Activated T-cell treated with anti-CD3 and anti-CD28 coated beads, Interleukin-2, amount 50 U/mL, for 72 hours (primary cell): ENCODE data around the gene TTLL7. TPM values are rescaled to one million over a fixed set of nuclear protein-coding genes. Genes with fewer than 3 reads are reported as not detected.
"Not testable (repeated sequence)": the region's sequence is repeated elsewhere in the genome, so short reads cannot be mapped to it uniquely, and the experiment has no call there.

Experiments used
- ATAC-seq, 2 donors: fragments of 150-1000 bp; cut with Tn5 transposase; replicated peaks in 1 of 2; 2 replicates each; pipeline ENCODE4 v1.10.0; 2021; ENCODE audit warnings: moderate library complexity in 2 of 2, mild to moderate bottlenecking in 1 of 2
- DNase-seq, 2 donors: peaks; one replicate each; pipeline ENCODE4 v3.0.0; 2021 to 2022; ENCODE audit warnings: mixed read lengths in 1 of 2
- H3K27ac Mint-ChIP-seq: one replicate; pipeline ENCODE4 v1.8.0; 2022; ENCODE audit warnings: mild to moderate bottlenecking, moderate library complexity, mixed read lengths
- H3K27me3 Mint-ChIP-seq: one replicate; pipeline ENCODE4 v1.8.0; 2022; ENCODE audit warnings: low read depth, mixed read lengths
- H3K36me3 Mint-ChIP-seq, 2 donors: one replicate each; pipeline ENCODE4 v1.8.0; 2022; ENCODE audit warnings: mixed read lengths in 2 of 2, mild to moderate bottlenecking in 1 of 2; ENCODE audit not compliant: insufficient read depth in 2 of 2
- H3K4me1 Mint-ChIP-seq: one replicate; pipeline ENCODE4 v1.8.0; 2022; ENCODE audit warnings: low read depth, mixed read lengths
- H3K4me3 Mint-ChIP-seq, 2 donors: one replicate each; pipeline ENCODE4 v1.8.0; 2022; ENCODE audit warnings: mild to moderate bottlenecking in 2 of 2, mixed read lengths in 2 of 2, moderate library complexity in 2 of 2
- H3K9me3 Mint-ChIP-seq, 2 donors: one replicate each; pipeline ENCODE4 v1.8.0; 2022; ENCODE audit warnings: mixed read lengths in 2 of 2
- total RNA-seq, 2 donors: library from RNA; stranded (reverse); gene quantifications; one replicate each; pipeline ENCODE4 v1.2.3, GENCODE V29; 2022

The TTLL7 gene
- total RNA-seq, 2 donors from 2014 or later = 4.1 to 5.0 TPM

DNA sequence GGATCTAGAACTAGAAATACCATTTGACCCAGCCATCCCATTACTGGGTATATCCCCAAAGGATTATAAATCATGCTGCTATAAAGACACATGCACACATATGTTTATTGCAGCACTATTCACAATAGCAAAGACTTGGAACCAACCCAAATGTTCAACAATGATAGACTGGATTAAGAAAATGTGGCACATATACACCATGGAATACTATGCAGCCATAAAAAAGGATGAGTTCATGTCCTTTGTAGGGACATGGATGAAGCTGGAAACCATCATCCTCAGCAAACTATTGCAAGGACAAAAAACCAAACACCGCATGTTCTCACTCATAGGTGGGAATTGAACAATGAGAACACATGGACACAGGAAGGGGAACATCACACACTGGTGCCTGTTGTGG is 82.8 kb downstream of the TTLL7 start:
- not testable (repeated sequence) for ATAC-seq, H3K4me3 Mint-ChIP-seq, H3K9me3 Mint-ChIP-seq, H3K27ac Mint-ChIP-seq, H3K4me1 Mint-ChIP-seq, DNase-seq, H3K36me3 Mint-ChIP-seq
- peaks cover 22% of the 10 kb centered on the region for H3K27me3 Mint-ChIP-seq

DNA sequence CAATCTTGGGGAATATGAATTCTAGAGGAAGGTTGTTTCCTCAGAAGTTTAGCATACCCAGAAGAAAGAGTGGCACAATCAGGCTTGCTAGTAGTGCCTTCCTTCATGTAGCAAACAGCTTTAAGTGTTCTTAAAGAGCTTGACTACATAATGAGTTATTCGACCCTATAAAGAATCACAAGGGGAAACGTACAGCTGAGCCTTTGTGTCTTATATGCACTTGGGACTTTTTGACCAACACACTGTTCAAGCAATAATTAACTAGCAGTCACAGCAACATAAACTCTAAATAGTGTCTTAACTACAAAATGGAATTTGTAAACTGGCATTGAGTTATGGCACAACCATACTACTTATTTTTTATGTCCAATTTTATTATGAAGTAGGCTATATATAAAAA is 86.1 kb downstream of the TTLL7 start:
- Mint-ChIP-seq H3K9me3 (peaks cover 0 to 3% of the 10 kb centered on the region in 2 donors), H3K4me3 (no peak overlapping the region), H3K4me1 (no peaks in the 10 kb centered on the region), H3K36me3 (peaks cover 0 to 2% of the 10 kb centered on the region in 2 donors), H3K27me3 (peaks cover 30% of the 10 kb centered on the region), H3K27ac (no peak overlapping the region)
- ATAC-seq (no peak), DNase-seq (no peak)

DNA sequence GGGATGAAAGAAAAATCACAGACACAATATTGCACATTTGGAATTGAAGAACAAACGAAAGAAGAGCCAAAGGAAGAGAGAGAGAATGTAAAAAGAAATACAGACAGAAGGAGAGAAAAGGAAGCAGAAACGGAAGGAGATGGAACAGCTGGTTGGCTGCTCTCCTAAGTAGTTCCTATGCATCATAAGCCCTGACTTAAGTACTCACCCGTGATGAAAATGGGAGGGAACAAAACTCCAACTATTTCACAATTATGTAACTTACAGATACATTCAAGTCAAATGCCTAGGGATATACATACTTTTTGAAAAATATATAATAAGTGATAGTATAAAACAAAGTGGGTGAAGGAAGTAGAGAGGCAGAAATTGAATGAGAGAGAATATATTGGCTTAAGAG is 88.5 kb downstream of the TTLL7 start:
- DNase-seq (no peak), ATAC-seq (no peak)
- peaks cover 0 to 2% of the 10 kb centered on the region in 2 donors for H3K36me3 Mint-ChIP-seq
- H3K4me1 Mint-ChIP-seq = no peaks in the 10 kb centered on the region
- peaks cover 40% of the 10 kb centered on the region for H3K27me3 Mint-ChIP-seq
- H3K9me3 Mint-ChIP-seq = peaks cover 0 to 3% of the 10 kb centered on the region in 2 donors
- no peak overlapping the region for H3K4me3 Mint-ChIP-seq
- no peak overlapping the region for H3K27ac Mint-ChIP-seq

DNA sequence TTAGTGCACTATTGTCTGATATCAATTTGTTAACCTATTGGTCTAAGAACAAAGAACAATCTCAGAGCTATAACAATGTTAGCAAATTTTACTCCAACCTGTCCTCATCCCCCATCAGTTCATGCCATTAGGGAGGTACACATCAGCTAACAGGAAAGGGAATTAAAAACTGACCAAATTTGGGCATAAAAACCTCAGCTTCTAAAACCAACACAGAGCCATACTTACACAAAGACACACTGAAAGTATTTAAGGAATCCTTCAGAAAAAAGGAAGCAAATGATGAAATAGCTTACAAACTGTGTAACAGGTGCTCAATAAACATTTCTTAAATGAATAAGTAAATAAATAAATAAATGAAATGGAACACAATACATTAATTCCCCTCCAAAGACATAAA is 89.2 kb downstream of the TTLL7 start:
- Mint-ChIP-seq H3K9me3 (no peaks in the 10 kb centered on the region), H3K27me3 (peaks cover 36% of the 10 kb centered on the region), H3K4me1 (no peaks in the 10 kb centered on the region), H3K36me3 (peaks cover 0 to 2% of the 10 kb centered on the region in 2 donors), H3K27ac (no peak overlapping the region), H3K4me3 (no peak overlapping the region)
- ATAC-seq (no peak), DNase-seq (no peak)

DNA sequence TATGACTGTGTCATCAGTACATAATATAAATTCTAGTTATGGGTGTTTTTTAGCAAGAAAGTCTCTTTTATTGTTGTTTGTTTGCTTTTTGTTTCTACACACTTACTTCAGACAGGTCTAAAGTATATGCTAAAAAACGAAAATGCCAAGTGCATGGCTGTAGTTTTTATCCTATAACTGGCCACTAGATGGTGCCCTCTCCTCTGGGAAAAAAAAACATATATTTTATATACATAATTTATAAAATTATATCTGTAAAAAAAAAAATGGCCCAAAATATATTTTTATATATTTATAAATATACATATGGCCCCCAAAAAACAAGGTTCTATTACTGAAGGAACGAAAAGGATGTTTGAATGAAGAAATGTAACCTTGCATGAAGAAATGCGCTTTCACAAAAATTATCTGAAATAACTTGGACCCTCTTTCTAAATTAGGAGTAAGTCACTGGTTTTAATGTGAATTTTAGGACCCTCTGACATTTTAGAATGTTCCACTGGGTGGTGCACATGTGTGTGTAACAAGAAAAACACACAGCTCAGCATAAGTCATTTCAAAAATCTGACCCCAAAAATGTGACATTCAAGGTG is 93.5 kb downstream of the TTLL7 start:
- DNase-seq = peak; percentile 11 to 12
- no peak overlapping the region for H3K27ac Mint-ChIP-seq
- no peaks in the 10 kb centered on the region for H3K36me3 Mint-ChIP-seq
- H3K27me3 Mint-ChIP-seq = peaks cover 17% of the 10 kb centered on the region
- no peaks in the 10 kb centered on the region for H3K9me3 Mint-ChIP-seq
- ATAC-seq = no peak
- H3K4me3 Mint-ChIP-seq = no peak overlapping the region
- H3K4me1 Mint-ChIP-seq = no peaks in the 10 kb centered on the region

DNA sequence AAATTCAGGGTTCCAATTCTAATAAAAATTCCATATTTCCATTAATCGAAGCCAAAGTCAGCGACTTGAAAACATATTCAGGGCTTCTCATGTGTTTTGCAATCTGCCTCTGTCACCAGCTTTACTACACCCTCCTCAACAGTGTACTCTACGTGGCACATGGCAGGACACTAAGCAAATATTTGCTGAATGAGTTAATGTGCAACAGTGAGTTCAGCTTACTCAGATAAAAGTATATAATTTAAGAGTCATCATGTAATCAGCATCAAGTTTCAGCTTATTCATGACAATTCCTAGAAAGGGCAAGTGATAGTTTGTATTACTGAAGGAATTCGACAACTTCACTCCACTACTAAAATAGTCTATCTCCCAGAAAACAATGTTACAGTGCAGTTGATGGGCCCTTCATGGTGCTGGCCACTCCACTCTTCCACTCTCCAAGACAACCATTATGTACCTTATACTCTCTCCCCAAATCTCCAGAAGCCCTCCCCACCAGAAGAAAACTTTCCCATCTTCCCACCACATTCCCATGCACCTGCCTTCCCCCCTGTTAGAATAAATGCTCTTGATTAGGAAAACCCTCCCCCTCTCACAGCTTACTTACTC is 97.3 kb downstream of the TTLL7 start:
- Mint-ChIP-seq H3K9me3 (no peaks in the 10 kb centered on the region), H3K4me3 (no peak overlapping the region), H3K4me1 (no peaks in the 10 kb centered on the region), H3K27me3 (no peaks in the 10 kb centered on the region), H3K27ac (no peak overlapping the region), H3K36me3 (no peaks in the 10 kb centered on the region)
- ATAC-seq (no peak), DNase-seq (no peak)

DNA sequence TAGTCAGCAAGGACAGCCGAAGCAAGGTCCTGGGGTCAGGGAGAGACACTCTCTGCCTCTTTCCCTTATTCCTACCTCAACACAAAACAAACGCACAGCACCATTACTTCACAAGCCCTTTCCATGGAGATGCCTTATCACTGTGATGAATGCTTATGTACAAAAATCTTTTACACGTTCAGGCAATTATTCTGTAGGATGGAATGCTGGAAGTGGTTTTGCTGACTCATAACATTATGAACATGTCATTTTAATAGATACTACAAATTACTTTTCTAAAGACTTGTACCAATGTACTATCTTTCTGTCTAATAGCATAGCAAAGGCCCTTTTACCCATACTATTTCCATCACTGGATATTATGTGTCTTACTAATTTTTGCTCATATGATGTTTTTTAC is 98.4 kb downstream of the TTLL7 start:
- Mint-ChIP-seq H3K9me3 (no peaks in the 10 kb centered on the region), H3K27me3 (peaks cover 6% of the 10 kb centered on the region), H3K4me3 (no peak overlapping the region), H3K36me3 (no peaks in the 10 kb centered on the region), H3K4me1 (no peaks in the 10 kb centered on the region), H3K27ac (no peak overlapping the region)
- no peak for DNase-seq
- ATAC-seq = no peak

DNA sequence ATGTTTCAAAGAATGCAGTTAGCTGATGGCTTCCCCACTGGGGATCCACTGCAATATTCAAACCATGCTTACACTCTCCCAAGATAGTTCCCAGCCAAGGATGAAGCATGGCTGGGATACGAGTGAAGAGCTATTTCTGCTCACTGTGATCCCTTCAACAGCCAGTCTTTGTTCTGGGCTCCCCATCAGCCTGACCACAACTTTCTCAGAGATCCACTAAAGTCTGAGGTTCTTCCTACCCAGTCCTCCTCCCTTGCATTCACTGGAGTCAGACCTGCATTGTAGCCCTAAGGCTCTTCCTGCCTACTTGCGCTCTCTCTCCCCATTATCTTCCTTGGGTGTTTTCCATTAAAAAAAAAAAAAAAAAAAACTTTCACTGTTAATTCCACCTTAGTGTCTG is 101.4 kb downstream of the TTLL7 start:
- H3K36me3 Mint-ChIP-seq = no peaks in the 10 kb centered on the region
- ATAC-seq (no peak), DNase-seq (no peak)
- no peak overlapping the region for H3K4me3 Mint-ChIP-seq
- H3K9me3 Mint-ChIP-seq = no peaks in the 10 kb centered on the region
- H3K27ac Mint-ChIP-seq = no peak overlapping the region
- H3K27me3 Mint-ChIP-seq = peaks cover 17% of the 10 kb centered on the region
- no peaks in the 10 kb centered on the region for H3K4me1 Mint-ChIP-seq

DNA sequence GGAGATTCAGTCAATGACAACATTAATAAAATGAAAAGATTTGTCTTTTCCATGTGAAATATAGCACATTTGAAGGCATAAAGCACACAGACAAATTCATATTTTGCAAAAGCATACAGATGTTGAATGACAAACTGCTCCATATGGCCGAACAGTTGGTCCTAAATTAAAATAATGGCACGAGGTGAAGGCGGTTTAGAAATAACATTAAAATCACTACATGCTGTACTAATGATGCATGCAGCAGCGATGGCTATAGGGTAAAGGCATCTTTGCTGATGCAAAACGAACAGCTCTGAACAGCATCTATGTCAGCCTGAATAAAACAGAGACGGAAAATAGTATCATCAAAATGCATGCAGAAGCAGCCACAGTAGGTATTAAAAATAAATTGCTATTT is 102.6 kb downstream of the TTLL7 start:
- Mint-ChIP-seq H3K4me1 (no peaks in the 10 kb centered on the region), H3K9me3 (no peaks in the 10 kb centered on the region), H3K36me3 (no peaks in the 10 kb centered on the region), H3K27ac (no peak overlapping the region), H3K27me3 (peaks cover 17% of the 10 kb centered on the region), H3K4me3 (no peak overlapping the region)
- DNase-seq (no peak), ATAC-seq (no peak)

DNA sequence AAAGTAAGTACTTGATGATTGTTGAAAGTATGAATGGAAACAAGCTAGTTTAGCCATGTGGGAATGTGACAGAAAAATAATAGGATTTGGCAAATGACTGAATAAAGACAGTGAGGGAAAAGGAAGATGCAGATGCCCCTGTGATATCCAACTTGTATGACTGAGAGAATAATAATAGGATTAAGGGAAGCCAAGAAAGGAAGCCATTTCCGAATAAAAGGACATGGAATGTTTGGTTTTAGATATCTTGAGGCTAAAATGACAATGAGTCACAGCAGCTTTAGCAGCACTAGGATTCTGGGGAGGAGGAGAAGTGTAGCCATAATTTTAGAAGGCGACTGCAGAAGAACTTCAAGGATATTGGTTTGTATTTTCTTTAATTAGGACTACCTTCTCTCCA is 109.2 kb downstream of the TTLL7 start:
- Mint-ChIP-seq H3K9me3 (peaks cover 5 to 8% of the 10 kb centered on the region in 2 donors), H3K27ac (no peak overlapping the region), H3K4me3 (no peak overlapping the region), H3K4me1 (no peaks in the 10 kb centered on the region), H3K27me3 (peaks cover 7% of the 10 kb centered on the region), H3K36me3 (peaks cover 3 to 4% of the 10 kb centered on the region in 2 donors)
- DNase-seq (no peak), ATAC-seq (no peak)

DNA sequence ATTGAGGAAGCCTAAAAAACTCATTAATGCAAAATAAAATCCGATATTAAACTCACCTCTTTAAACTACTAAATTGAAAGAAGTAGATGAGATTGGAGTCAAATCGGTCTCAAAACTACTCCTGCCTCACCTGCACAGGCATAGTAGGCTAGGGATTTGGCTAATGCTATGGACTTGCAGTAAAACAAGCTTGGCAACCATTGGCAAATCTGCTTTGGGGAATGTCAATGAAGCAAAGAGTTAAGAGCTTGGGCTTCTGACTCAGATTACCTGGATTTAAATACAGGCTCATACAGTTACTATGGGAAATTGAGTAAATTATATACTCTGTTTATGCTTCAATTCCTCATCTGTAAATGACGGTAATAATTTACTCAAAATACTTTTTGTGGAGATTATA is 111.4 kb downstream of the TTLL7 start:
- no peaks in the 10 kb centered on the region for H3K4me1 Mint-ChIP-seq
- H3K27ac Mint-ChIP-seq = no peak overlapping the region
- ATAC-seq = no peak
- no peak overlapping the region for H3K4me3 Mint-ChIP-seq
- peaks cover 5 to 8% of the 10 kb centered on the region in 2 donors for H3K9me3 Mint-ChIP-seq
- no peak for DNase-seq
- H3K36me3 Mint-ChIP-seq = peaks cover 3 to 4% of the 10 kb centered on the region in 2 donors
- peaks cover 5% of the 10 kb centered on the region for H3K27me3 Mint-ChIP-seq

DNA sequence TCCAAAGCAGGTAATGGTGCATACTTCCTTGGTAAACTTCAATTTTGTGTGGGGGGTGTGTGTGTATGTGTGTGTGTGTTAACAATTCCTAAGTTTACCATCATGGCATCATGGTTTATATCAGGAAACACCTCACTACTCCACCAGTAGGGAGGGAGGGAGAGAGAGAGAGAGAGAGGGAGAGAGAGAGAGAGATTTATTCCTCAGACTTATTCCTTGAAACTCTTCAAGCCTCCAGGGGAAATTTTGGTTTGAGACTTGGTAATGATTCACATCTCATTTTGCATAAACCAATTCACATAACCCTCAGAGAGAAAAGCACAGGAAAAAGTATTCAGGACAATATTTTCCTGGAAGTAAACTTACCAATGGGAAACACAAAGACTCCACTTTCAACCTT is 115.0 kb downstream of the TTLL7 start:
- no peak for DNase-seq
- Mint-ChIP-seq H3K27me3 (no peaks in the 10 kb centered on the region), H3K4me3 (no peak overlapping the region), H3K36me3 (peaks cover 3 to 4% of the 10 kb centered on the region in 2 donors), H3K9me3 (peaks cover 3 to 5% of the 10 kb centered on the region in 2 donors), H3K27ac (no peak overlapping the region), H3K4me1 (no peaks in the 10 kb centered on the region)
- ATAC-seq = no peak

DNA sequence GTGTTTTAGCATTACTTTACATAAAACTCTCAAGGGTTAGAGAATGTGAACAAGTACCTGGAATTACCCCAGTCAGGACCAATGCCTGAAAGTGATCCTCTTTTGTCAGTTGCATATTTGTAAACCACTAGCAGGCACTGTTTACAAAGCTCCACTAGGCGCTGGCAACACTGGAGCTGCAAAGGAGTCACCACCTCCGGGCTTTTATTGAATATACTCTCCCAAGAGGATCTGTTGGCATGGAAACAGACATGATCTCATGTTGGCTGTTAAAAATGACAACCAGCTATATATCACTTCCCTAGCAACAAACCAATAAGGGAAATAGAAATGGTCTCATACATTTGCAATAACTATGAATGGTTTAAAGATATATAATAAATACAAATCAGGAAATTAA is 116.0 kb downstream of the TTLL7 start:
- ATAC-seq (no peak), DNase-seq (no peak)
- Mint-ChIP-seq H3K27me3 (no peaks in the 10 kb centered on the region), H3K4me1 (no peaks in the 10 kb centered on the region), H3K27ac (no peak overlapping the region), H3K36me3 (no peaks in the 10 kb centered on the region), H3K9me3 (no peaks in the 10 kb centered on the region), H3K4me3 (no peak overlapping the region)

DNA sequence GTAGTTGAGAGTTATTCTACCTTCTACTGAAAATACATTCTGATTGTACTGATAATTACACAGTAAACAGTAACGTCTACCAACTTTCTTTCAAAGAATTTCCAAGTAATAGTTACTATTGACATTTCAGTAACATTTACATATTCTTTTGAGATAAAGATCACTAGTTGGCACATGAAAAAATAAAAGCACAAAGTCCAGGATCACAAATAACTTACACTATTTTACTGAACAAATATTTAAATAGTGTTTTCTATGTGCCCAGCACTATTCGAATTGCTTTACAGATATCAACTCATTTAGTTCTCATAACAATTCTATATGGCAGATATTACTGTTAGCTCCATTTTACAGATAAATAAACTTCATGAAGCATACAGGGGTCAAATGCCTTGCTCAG is 126.4 kb downstream of the TTLL7 start:
- Mint-ChIP-seq H3K4me1 (no peaks in the 10 kb centered on the region), H3K9me3 (no peaks in the 10 kb centered on the region), H3K36me3 (no peaks in the 10 kb centered on the region), H3K27ac (no peak overlapping the region), H3K4me3 (no peak overlapping the region), H3K27me3 (no peaks in the 10 kb centered on the region)
- no peak for ATAC-seq
- no peak for DNase-seq
